Adrenal gland (tissue), 12 donors: ENCODE measurements around the gene HSD17B7. TPM values are rescaled to one million over a fixed set of nuclear protein-coding genes. Genes with fewer than 3 reads are reported as not detected.

ENCODE experiments used
- DNase-seq, 7 donors: peaks; one replicate each; pipeline ENCODE4 v3.0.0-alpha.2; 2019 to 2020
- H3K27ac ChIP-seq, 5 donors: fragments of 200-600 bp; sonication (generic) in 4 of 5; 1 replicate in 3 of 5; 2 replicates in 2 of 5; pipeline versions ENCODE4 v1.5.1 to v1.8.0; 2016 to 2020; ENCODE audit warnings: mild to moderate bottlenecking in 1 of 5
- H3K27me3 ChIP-seq: fragments of 200-600 bp; 2 replicates; pipeline ENCODE4 v1.8.0; 2021
- H3K36me3 ChIP-seq, 2 donors: fragments of 200-600 bp; replicated peaks in 1 of 2; 1 replicate in 1 of 2; 2 replicates in 1 of 2; pipeline versions ENCODE4 v1.5.1 to v1.8.0; 2018 to 2022
- H3K4me1 ChIP-seq, 2 donors: fragments of 200-600 bp; replicated peaks in 1 of 2; 1 replicate in 1 of 2; 2 replicates in 1 of 2; pipeline versions ENCODE4 v1.5.1 to v1.8.0; 2018 to 2021
- H3K4me3 ChIP-seq, 4 donors: fragments of 200-600 bp; sonication (generic) in 3 of 4; one replicate each; pipeline ENCODE4 v1.5.1; 2016 to 2018
- H3K9me3 ChIP-seq, 3 donors: fragments of 200-600 bp; sonication (generic) in 1 of 3; replicated peaks in 1 of 3; 1 replicate in 2 of 3; 2 replicates in 1 of 3; pipeline versions ENCODE4 v1.5.1 to v1.8.0; 2016 to 2021
- POLR2A ChIP-seq, 2 donors: fragments of 450-650 bp; IDR thresholded peaks; one replicate each; pipeline ENCODE4 v1.6.1; 2017; ENCODE audit warnings: antibody characterized with exemption in 2 of 2, mild to moderate bottlenecking in 2 of 2, moderate library complexity in 1 of 2
- WGBS, 4 donors: extraction: QIAGEN DNeasy Blood & Tissue Kit in 2 of 4; methylation state at CpG; one replicate each; pipeline versions ENCODE4 v1.1.5 to v1.1.7; 2013 to 2017; 5-methylcytosine and 5-hydroxymethylcytosine counted together
- intact Hi-C, 2 donors: fragments of 100-400 bp; cut with DNase I; formaldehyde crosslinking; loops; one replicate each; pipeline versions ENCODE4 v1.14.1 to v1.15.0; 2022 to 2023
- polyA plus RNA-seq, 3 donors: library from polyadenylated mRNA; stranded (reverse); fragments of 200-250 nt in 2 of 3; fragments of 350-450 nt in 1 of 3; fragmentation: Illumina TruSeq in 1 of 3; extraction: RNeasy Lipid Tissue Mini Kit (QIAGEN cat#74804) in 1 of 3; gene quantifications; one replicate each; pipeline ENCODE4 v1.2.3, GENCODE V29; 2013 to 2014
- total RNA-seq, 9 donors: library from RNA; depleted of rRNA in 4 of 9; stranded (reverse); fragments of >200 nt in 4 of 9; fragments of 120-200 nt in 1 of 9; fragmentation: NEBNext Ultra II Directional in 1 of 9; extraction: Animal tissue kit (Norgen Biotek cat#: 25700) in 1 of 9; gene quantifications; one replicate each; pipeline versions ENCODE4 v1.1.0 to v1.2.4, GENCODE V29; 2013 to 2023
- TF ChIP-seq, protein P1 (sequence below), 6 experiments: fragments of 450-650 bp in 4 of 6; fragments of 200-600 bp in 2 of 6; sonication (generic) in 1 of 6; IDR thresholded peaks; 1 replicate in 5 of 6; 2 replicates in 1 of 6; pipeline versions ENCODE4 v1.5.1 to v1.8.0; 2016 to 2021; ENCODE audit warnings: antibody characterized with exemption in 6 of 6, mild to moderate bottlenecking in 2 of 6, moderate library complexity in 1 of 6
- donor health status: healthy with polysubstance abuse.
- donor health status: Bipolar disorder and iron deficiency.
- donor health status: DM: yes; HTN: yes; CAD: no.
- donor health status: DM: no; HTN: no; CAD: no.
- donor health status: DM: no; HTN: no; CAD: no.
- donor health status: DM: yes; HTN: yes; CAD: no.

Gene HSD17B7
- total and polyA plus RNA-seq, 12 donors = 17.7 to 133 (median 39.8) TPM

DNA sequence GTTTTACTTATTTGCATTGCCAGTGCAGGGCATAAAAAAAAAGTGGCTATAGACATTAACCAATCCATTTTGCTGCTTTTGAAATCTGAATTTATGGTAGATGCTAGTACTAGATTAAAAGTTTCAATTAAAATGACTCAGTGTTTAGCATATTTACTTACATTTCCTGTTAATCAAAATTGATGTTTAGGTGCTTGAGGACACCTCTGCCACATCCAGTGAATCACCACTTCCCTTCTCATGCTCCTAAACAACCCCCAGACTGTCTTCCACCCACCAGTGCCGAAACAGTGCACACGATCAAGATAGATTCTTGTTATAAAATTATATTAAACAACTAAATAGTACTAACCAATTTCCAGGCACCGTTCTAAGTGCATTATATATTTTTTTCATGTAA, 32.7 kb downstream of the HSD17B7 start:
- 80 to 92% (median 89%) methylated on average over 3 of the region's 3 CpGs for WGBS, 4 donors
- no peak for DNase-seq
- intact Hi-C loops = no loop called here
- Histone ChIP-seq H3K4me3 (no peak overlapping the region), H3K9me3 (no peaks in the 10 kb centered on the region), H3K4me1 (peaks cover 0 to 6% of the 10 kb centered on the region in 2 donors), H3K27me3 (no peaks in the 10 kb centered on the region), H3K36me3 (no peaks in the 10 kb centered on the region), H3K27ac (no peak overlapping the region)
- TF ChIP-seq, protein P1, sequence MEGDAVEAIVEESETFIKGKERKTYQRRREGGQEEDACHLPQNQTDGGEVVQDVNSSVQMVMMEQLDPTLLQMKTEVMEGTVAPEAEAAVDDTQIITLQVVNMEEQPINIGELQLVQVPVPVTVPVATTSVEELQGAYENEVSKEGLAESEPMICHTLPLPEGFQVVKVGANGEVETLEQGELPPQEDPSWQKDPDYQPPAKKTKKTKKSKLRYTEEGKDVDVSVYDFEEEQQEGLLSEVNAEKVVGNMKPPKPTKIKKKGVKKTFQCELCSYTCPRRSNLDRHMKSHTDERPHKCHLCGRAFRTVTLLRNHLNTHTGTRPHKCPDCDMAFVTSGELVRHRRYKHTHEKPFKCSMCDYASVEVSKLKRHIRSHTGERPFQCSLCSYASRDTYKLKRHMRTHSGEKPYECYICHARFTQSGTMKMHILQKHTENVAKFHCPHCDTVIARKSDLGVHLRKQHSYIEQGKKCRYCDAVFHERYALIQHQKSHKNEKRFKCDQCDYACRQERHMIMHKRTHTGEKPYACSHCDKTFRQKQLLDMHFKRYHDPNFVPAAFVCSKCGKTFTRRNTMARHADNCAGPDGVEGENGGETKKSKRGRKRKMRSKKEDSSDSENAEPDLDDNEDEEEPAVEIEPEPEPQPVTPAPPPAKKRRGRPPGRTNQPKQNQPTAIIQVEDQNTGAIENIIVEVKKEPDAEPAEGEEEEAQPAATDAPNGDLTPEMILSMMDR (IDR thresholded peaks at IDR 0.05) = no peak
- no peak for TF ChIP-seq POLR2A (IDR thresholded peaks at IDR 0.05)

DNA sequence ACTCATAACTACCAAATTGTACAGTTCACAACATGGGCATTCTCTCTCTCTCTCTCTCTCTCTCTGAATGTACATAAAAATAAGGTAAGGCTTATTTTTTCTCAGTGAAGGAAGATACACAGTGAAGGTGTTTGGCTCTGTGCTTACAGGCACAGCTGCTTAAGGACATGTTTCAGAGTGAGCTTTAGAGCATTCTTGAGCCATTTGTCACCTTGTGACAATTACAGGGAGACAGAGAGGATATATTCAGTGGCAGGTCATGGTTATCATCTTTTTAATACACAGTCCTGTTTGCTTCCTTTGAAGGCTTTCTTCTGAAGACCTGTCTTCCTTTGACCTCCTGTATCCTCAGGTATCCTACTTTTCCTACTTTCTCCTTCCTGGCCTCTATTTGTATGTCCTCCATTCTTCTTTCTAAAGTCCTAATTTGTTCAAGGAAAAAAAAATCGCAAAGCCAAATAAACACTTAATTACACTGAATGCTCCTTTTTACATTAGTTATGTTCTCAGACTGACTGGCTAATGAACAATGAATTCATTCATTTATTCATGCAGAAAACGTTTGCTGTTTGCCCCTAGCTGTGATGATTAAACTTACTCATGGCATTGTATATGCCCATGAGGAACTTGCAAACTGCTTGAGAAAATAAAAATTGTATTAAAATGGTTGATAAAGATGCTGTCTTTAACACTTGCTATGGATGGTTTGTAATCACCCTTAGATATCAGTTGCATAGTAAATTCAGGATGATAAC, 33.4 kb downstream of the HSD17B7 start:
- Histone ChIP-seq H3K4me1 (peaks cover 0 to 6% of the 10 kb centered on the region in 2 donors), H3K27me3 (no peaks in the 10 kb centered on the region), H3K9me3 (no peaks in the 10 kb centered on the region), H3K36me3 (no peaks in the 10 kb centered on the region), H3K4me3 (no peak overlapping the region), H3K27ac (no peak overlapping the region)
- WGBS, 4 donors = 55 to 60% (median 58%) methylated on average over 2 of the region's 2 CpGs
- no peak for TF ChIP-seq POLR2A (IDR thresholded peaks at IDR 0.05)
- TF ChIP-seq, protein P1 (IDR thresholded peaks at IDR 0.05) = no peak
- intact Hi-C loops = no loop called here
- DNase-seq = no peak

DNA sequence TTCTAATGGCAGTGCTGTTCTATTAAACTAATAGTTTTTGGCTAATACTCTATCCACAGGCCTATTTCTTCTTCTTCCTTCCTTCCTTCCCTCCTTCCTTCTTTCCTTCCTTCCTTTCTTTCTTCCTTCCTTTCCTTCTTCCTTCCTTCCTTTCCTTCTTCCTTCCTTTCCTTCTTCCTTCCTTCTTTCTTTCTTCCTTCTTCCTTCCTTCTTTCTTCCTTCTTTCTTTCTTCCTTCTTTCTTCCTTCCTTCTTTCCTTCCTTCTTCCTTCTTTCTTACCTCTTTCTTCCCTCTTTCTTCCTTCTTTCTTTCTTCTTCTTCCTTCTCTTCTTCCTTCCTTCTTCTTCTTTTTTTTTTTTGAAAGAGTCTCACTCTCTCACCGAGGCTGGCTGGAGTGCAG, 38.8 kb downstream of the HSD17B7 start:
- intact Hi-C loops = no loop called here
- no peak for TF ChIP-seq POLR2A (IDR thresholded peaks at IDR 0.05)
- TF ChIP-seq, protein P1 (IDR thresholded peaks at IDR 0.05) = no peak
- Histone ChIP-seq H3K27me3 (no peaks in the 10 kb centered on the region), H3K4me1 (no peaks in the 10 kb centered on the region), H3K27ac (no peak overlapping the region), H3K4me3 (no peak overlapping the region), H3K9me3 (no peaks in the 10 kb centered on the region), H3K36me3 (no peaks in the 10 kb centered on the region)
- no peak for DNase-seq
- WGBS, 4 donors = 95 to 100% (median 97%) methylated on average over 1 of the region's 1 CpG

DNA sequence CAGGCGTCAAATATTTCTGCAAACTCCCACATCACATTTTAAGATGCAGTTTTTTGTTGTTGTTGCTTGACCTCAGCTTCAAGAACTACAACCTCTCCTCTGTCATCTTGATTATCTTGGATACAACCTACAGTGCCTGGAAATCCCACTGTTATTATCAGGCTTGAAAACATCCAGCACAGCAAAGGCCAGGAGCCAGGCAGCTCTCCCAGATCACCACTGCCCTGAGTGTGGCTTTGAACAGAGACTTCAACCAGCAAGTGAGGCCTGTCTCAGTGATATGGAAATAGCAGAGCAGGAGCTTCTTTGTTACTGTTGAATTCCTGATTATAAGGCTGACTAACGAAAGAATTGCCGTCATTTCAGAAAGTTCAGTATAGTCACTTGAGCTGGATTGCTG, 42.0 kb downstream of the HSD17B7 start:
- no peak for DNase-seq
- 51 to 87% (median 64%) methylated on average over 3 of the region's 3 CpGs for WGBS, 4 donors
- Histone ChIP-seq H3K36me3 (no peaks in the 10 kb centered on the region), H3K27me3 (no peaks in the 10 kb centered on the region), H3K9me3 (no peaks in the 10 kb centered on the region), H3K4me1 (no peaks in the 10 kb centered on the region), H3K4me3 (no peak overlapping the region), H3K27ac (no peak overlapping the region)
- TF ChIP-seq, protein P1 (IDR thresholded peaks at IDR 0.05) = no peak
- TF ChIP-seq POLR2A (IDR thresholded peaks at IDR 0.05) = no peak
- intact Hi-C loops = no loop called here
